H9 (cell line): Measurements from ENCODE around the gene CAPN12. TPM values are rescaled to one million over a fixed set of nuclear protein-coding genes. Genes with fewer than 3 reads are reported as not detected.

Source experiments
- DNase-seq: peaks from one replicate; pipeline ENCODE4 v3.0.0-alpha.2; 2017
- H2AFZ ChIP-seq: one replicate; pipeline ENCODE4 v1.6.1; 2013; ENCODE audit warnings: mild to moderate bottlenecking, low read length, control low read depth, moderate library complexity
- H2AK5ac ChIP-seq: 2 replicates; pipeline ENCODE4 v1.6.1; 2013; ENCODE audit warnings: low read length, control low read depth, mixed read lengths; ENCODE audit not compliant: insufficient read length
- H2BK120ac ChIP-seq: one replicate; pipeline ENCODE4 v1.6.1; 2013; ENCODE audit warnings: low read depth, mild to moderate bottlenecking, low read length, control low read depth, inconsistent platforms; ENCODE audit not compliant: poor library complexity, severe bottlenecking
- H2BK12ac ChIP-seq: 2 replicates; pipeline ENCODE4 v1.6.1; 2013; ENCODE audit warnings: low read length, control low read depth, mixed read lengths, low read depth; ENCODE audit not compliant: insufficient read length
- H2BK15ac ChIP-seq: 2 replicates; pipeline ENCODE4 v1.6.1; 2013; ENCODE audit warnings: low read depth, low read length, control low read depth
- H2BK20ac ChIP-seq: one replicate; pipeline ENCODE4 v1.6.1; 2013; ENCODE audit warnings: low read depth, mild to moderate bottlenecking, low read length, control low read depth, inconsistent platforms; ENCODE audit not compliant: poor library complexity, severe bottlenecking
- H2BK5ac ChIP-seq: 2 replicates; pipeline ENCODE4 v1.6.1; 2013; ENCODE audit warnings: low read length, control low read depth, mixed read lengths; ENCODE audit not compliant: insufficient read length
- H3K14ac ChIP-seq: 2 replicates; pipeline ENCODE4 v1.6.1; 2013; ENCODE audit warnings: low read length, control low read depth; ENCODE audit not compliant: insufficient read depth
- H3K18ac ChIP-seq: 2 replicates; pipeline ENCODE4 v1.6.1; 2013; ENCODE audit warnings: low read depth, mild to moderate bottlenecking, mixed read lengths, low read length, control low read depth; ENCODE audit not compliant: insufficient read length
- H3K23ac ChIP-seq: 2 replicates; pipeline ENCODE4 v1.6.1; 2013; ENCODE audit warnings: low read length, control low read depth, mixed read lengths, low read depth; ENCODE audit not compliant: insufficient read length
- H3K23me2 ChIP-seq: 2 replicates; pipeline ENCODE4 v1.6.1; 2013; ENCODE audit warnings: low read depth, mild to moderate bottlenecking, mixed read lengths, low read length, control low read depth; ENCODE audit not compliant: insufficient read length, poor library complexity, severe bottlenecking
- H3K27ac ChIP-seq: 2 replicates; pipeline ENCODE4 v1.5.1; 2013; ENCODE audit warnings: low read length, control low read depth, mixed read lengths, low read depth; ENCODE audit not compliant: insufficient read length
- H3K27me3 ChIP-seq: 2 replicates; pipeline ENCODE4 v1.6.1; 2013; ENCODE audit warnings: low read length, control low read depth, inconsistent platforms; ENCODE audit not compliant: insufficient read depth
- H3K4ac ChIP-seq: 2 replicates; pipeline ENCODE4 v1.6.1; 2013; ENCODE audit warnings: low read depth, mild to moderate bottlenecking, control low read depth, inconsistent platforms, low read length, moderate library complexity
- H3K4me1 ChIP-seq: 2 replicates; pipeline ENCODE4 v1.6.1; 2013; ENCODE audit warnings: low read length, control low read depth, inconsistent platforms; ENCODE audit not compliant: insufficient read depth
- H3K4me2 ChIP-seq: 2 replicates; pipeline ENCODE4 v1.6.1; 2013; ENCODE audit warnings: low read length, control low read depth, mixed read lengths; ENCODE audit not compliant: insufficient read length, insufficient read depth
- H3K56ac ChIP-seq: 2 replicates; pipeline ENCODE4 v1.6.1; 2013; ENCODE audit warnings: low read depth, mild to moderate bottlenecking, mixed read lengths, low read length, control low read depth; ENCODE audit not compliant: insufficient read length
- H3K79me1 ChIP-seq: 2 replicates; pipeline ENCODE4 v1.6.1; 2013; ENCODE audit warnings: low read depth, mild to moderate bottlenecking, moderate library complexity, low read length, control low read depth, inconsistent platforms; ENCODE audit not compliant: insufficient read depth, poor library complexity, severe bottlenecking
- H3K79me2 ChIP-seq: 2 replicates; pipeline ENCODE4 v1.6.1; 2013; ENCODE audit warnings: low read length, control low read depth, inconsistent platforms; ENCODE audit not compliant: insufficient read depth
- H3K9ac ChIP-seq: 2 replicates; pipeline ENCODE4 v1.6.1; 2013; ENCODE audit warnings: low read length, control low read depth, mixed read lengths; ENCODE audit not compliant: insufficient read length; ENCODE audit errors: extremely low read depth
- H3K9me3 ChIP-seq: one replicate; pipeline ENCODE4 v1.6.1; 2013; ENCODE audit warnings: low read depth, low read length, inconsistent platforms; ENCODE audit not compliant: control insufficient read depth
- H3T11ph ChIP-seq: one replicate; pipeline ENCODE4 v1.6.1; 2013; ENCODE audit warnings: mild to moderate bottlenecking, low read length, control low read depth, inconsistent platforms
- H4K20me1 ChIP-seq: one replicate; pipeline ENCODE4 v1.6.1; 2013; ENCODE audit not compliant: control insufficient read depth, insufficient read length, insufficient read depth
- H4K5ac ChIP-seq: 2 replicates; pipeline ENCODE4 v1.6.1; 2013; ENCODE audit warnings: low read depth, mild to moderate bottlenecking, mixed read lengths, low read length, control low read depth; ENCODE audit not compliant: insufficient read length
- H4K8ac ChIP-seq: replicated peaks from 2 replicates; pipeline ENCODE4 v1.6.1; 2013; ENCODE audit warnings: low read length, control low read depth, mixed read lengths, low read depth; ENCODE audit not compliant: insufficient read length
- H4K91ac ChIP-seq: 2 replicates; pipeline ENCODE4 v1.6.1; 2013; ENCODE audit warnings: low read depth, mild to moderate bottlenecking, moderate library complexity, mixed read lengths, low read length, control low read depth; ENCODE audit not compliant: insufficient read length
- H3K27ac Mint-ChIP-seq, 3 experiments: 2 replicates in 2 of 3; 3 replicates in 1 of 3; pipeline ENCODE4 v1.8.0; 2020 to 2021; ENCODE audit warnings: mixed read lengths in 3 of 3, mild to moderate bottlenecking in 1 of 3, moderate library complexity in 1 of 3
- H3K27me3 Mint-ChIP-seq: 2 replicates; pipeline ENCODE4 v1.8.0; 2021; ENCODE audit warnings: low read depth, mild to moderate bottlenecking, moderate library complexity, mixed read lengths
- H3K36me3 Mint-ChIP-seq, 3 experiments: 2 replicates in 2 of 3; 3 replicates in 1 of 3; pipeline ENCODE4 v1.8.0; 2020 to 2021; ENCODE audit warnings: low read depth in 3 of 3, mixed read lengths in 3 of 3; ENCODE audit not compliant: insufficient read depth in 1 of 3
- H3K4me1 Mint-ChIP-seq, 2 experiments: 2 replicates each; pipeline ENCODE4 v1.8.0; 2020; ENCODE audit warnings: mixed read lengths in 2 of 2
- H3K4me3 Mint-ChIP-seq, 2 experiments: 2 replicates in 1 of 2; 3 replicates in 1 of 2; pipeline ENCODE4 v1.8.0; 2020 to 2021; ENCODE audit warnings: mild to moderate bottlenecking in 2 of 2, mixed read lengths in 2 of 2, moderate library complexity in 1 of 2
- H3K9me3 Mint-ChIP-seq, 2 experiments: 2 replicates in 1 of 2; 3 replicates in 1 of 2; pipeline ENCODE4 v1.8.0; 2020; ENCODE audit warnings: mild to moderate bottlenecking in 2 of 2, mixed read lengths in 2 of 2, moderate library complexity in 1 of 2
- CTCF ChIP-seq: fragments of 200-600 bp; sonication (generic); conservative IDR thresholded peaks from 3 replicates; pipeline ENCODE4 v1.8.0; 2021; ENCODE audit warnings: antibody characterized with exemption, mild to moderate bottlenecking
- WGBS: extraction: QIAGEN DNeasy Blood & Tissue Kit; methylation state at CpG from one replicate; pipeline ENCODE4 v1.1.7; 2013; ENCODE audit warnings: missing lambda C conversion rate, low lambda C conversion rate, mixed read lengths; ENCODE audit not compliant: insufficient read length; ENCODE audit errors: extremely low coverage; 5-methylcytosine and 5-hydroxymethylcytosine counted together
- total RNA-seq: library from RNA; stranded (reverse); gene quantifications from 2 replicates; pipeline ENCODE4 v1.2.1, GENCODE V29; 2021

The CAPN12 gene
- total RNA-seq, 1 experiment from 2014 or later = 10.5 TPM

GRCh38 chr19:38737281-38737865, 6.9 kb downstream of the CAPN12 start:
- Histone ChIP-seq H3K79me1 (no peaks in the 10 kb centered on the region), H2AFZ (no peak overlapping the region), H4K91ac (no peak overlapping the region), H3K4me1 (no peaks in the 10 kb centered on the region; the same call in 1 of the 2 replicates), H4K8ac (no peak overlapping the region), H3K4ac (no peak overlapping the region), H2BK12ac (no peak overlapping the region), H3K27me3 (no peaks in the 10 kb centered on the region; the same call in 1 of the 2 replicates), H3K9me3 (no peaks in the 10 kb centered on the region), H3T11ph (no peak overlapping the region), H3K23me2 (peaks cover 8% of the 10 kb centered on the region), H3K23ac (no peak overlapping the region), H3K14ac (no peak overlapping the region), H2AK5ac (no peak overlapping the region), H2BK120ac (no peak overlapping the region), H3K9ac (no peak overlapping the region), H3K27ac (no peak overlapping the region), H4K5ac (no peak overlapping the region), H2BK20ac (no peak overlapping the region), H2BK5ac (no peak overlapping the region), H3K79me2 (no peaks in the 10 kb centered on the region), H3K4me2 (no peak overlapping the region), H4K20me1 (no peaks in the 10 kb centered on the region), H3K56ac (no peak overlapping the region), H3K18ac (no peak overlapping the region), H2BK15ac (no peak overlapping the region)
- DNase-seq = no peak
- Mint-ChIP-seq H3K4me1 (peaks cover 4 to 10% of the 10 kb centered on the region in 2 experiments; a peak in 3 of 4 replicates), H3K27ac (no peak overlapping the region), H3K36me3 (peaks cover 3 to 6% (median 6%) of the 10 kb centered on the region in 3 experiments; a peak in 5 of 7 replicates), H3K9me3 (no peaks in the 10 kb centered on the region; a peak in 1 of 5 replicates), H3K27me3 (peaks cover 25% of the 10 kb centered on the region), H3K4me3 (peak overlapping the region in 1 of 2 experiments; percentile 18; a peak in 3 of 5 replicates)
- no CpG with 5 or more reads among the region's 22 CpGs for WGBS
- no peak for TF ChIP-seq CTCF
